Spleen (tissue), 7 donors: ENCODE measurements around the gene LRRN2.

Experiments used
- POLR2A ChIP-seq, 3 donors: fragments of 450-650 bp; IDR thresholded peaks; one replicate each; pipeline ENCODE4 v1.5.1; 2017; ENCODE audit warnings: antibody characterized with exemption in 3 of 3, mild to moderate bottlenecking in 1 of 3
- TF ChIP-seq, protein P1 (sequence below), 11 experiments: fragments of 200-600 bp in 7 of 11; fragments of 450-650 bp in 4 of 11; sonication (generic) in 4 of 11; IDR thresholded peaks in 8 of 11; conservative IDR thresholded peaks in 3 of 11; 1 replicate in 7 of 11; 2 replicates in 4 of 11; pipeline versions ENCODE4 v1.4.0 to v1.8.0; 2016 to 2021; ENCODE audit warnings: antibody characterized with exemption in 11 of 11, inconsistent platforms in 4 of 11, mild to moderate bottlenecking in 1 of 11
- donor health status: DM: no; HTN: no; CAD: no; lungs with moderate emphysema.
- donor health status: DM: no; HTN: no; CAD: no.
- donor health status: DM: no; HTN: no; CAD: no.

DNA sequence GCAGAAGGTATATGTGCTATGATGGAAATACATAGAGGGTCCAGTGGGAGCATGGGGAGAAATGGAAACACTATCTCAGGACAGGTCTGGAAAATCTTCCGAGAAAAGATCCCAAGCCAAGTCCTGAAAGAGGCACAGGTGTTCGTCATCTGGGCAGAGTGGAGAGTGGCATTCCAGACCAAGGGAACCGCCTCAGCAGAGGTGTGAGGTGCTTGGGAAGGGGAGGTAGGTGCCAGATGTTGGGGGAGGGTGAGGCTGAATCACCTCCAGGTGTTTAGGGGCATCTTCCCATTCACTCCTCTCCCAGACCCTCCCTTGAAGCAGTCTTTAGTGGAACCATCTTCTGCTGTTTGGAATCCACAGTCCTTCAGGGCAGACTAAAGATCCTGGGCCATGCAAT, 23.5 kb upstream of the LRRN2 start:
- TF ChIP-seq POLR2A (IDR thresholded peaks at IDR 0.05), result no peak
- TF ChIP-seq, protein P1, sequence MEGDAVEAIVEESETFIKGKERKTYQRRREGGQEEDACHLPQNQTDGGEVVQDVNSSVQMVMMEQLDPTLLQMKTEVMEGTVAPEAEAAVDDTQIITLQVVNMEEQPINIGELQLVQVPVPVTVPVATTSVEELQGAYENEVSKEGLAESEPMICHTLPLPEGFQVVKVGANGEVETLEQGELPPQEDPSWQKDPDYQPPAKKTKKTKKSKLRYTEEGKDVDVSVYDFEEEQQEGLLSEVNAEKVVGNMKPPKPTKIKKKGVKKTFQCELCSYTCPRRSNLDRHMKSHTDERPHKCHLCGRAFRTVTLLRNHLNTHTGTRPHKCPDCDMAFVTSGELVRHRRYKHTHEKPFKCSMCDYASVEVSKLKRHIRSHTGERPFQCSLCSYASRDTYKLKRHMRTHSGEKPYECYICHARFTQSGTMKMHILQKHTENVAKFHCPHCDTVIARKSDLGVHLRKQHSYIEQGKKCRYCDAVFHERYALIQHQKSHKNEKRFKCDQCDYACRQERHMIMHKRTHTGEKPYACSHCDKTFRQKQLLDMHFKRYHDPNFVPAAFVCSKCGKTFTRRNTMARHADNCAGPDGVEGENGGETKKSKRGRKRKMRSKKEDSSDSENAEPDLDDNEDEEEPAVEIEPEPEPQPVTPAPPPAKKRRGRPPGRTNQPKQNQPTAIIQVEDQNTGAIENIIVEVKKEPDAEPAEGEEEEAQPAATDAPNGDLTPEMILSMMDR (IDR thresholded peaks at IDR 0.05 in 8 of 11, conservative IDR thresholded peaks at IDR 0.05 in 3 of 11), result no peak
